Measurements from ENCODE around the gene TMEM138.

TMEM138 gene

GRCh38 chr11:61392981-61393595, 30.9 kb downstream of the TMEM138 start:
- H3K4me3 ChIP-seq (ENCODE audit: low read length), result no peak overlapping the region
- no peak for DNase-seq (ENCODE audit: low read depth, low spot score)

- H3K4me3 ChIP-seq (ENCODE audit: low read length), result no peak overlapping the region
- no peak for DNase-seq (ENCODE audit: low read depth, low spot score)
Measured at GRCh38 chr11:61401173-61401572, 39.0 kb downstream of the TMEM138 start.

DNA sequence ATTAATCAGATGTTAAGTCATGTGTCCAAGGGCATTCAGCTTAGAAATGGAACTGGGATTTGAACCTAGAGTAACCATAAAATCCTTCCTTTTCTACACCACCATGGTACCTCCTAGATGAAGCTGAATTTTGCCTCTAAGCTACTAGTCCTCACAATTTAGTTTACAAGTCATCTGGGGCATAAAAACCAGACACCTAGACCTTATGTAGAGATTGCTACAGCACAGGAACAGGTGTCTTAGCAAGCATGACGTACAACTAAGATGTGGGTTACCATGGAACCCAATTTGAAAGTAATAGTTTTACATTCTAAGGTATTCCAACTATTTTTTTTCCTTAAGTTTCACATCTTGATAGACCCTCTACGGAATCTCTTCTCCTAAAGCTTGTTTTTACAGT, 39.4 kb downstream of the TMEM138 start:
- no peak for DNase-seq (ENCODE audit: low read depth, low spot score)
- no peak overlapping the region for H3K4me3 ChIP-seq (ENCODE audit: low read length)

GRCh38 chr11:61403658-61404057, 41.5 kb downstream of the TMEM138 start:
- no peak for DNase-seq (ENCODE audit: low read depth, low spot score)
- no peak overlapping the region for H3K4me3 ChIP-seq (ENCODE audit: low read length)

GRCh38 chr11:61404103-61404502, 41.9 kb downstream of the TMEM138 start:
- DNase-seq (ENCODE audit: low read depth, low spot score), result no peak
- H3K4me3 ChIP-seq (ENCODE audit: low read length), result no peak overlapping the region

GRCh38 chr11:61404641-61405040, 42.5 kb downstream of the TMEM138 start:
- H3K4me3 ChIP-seq (ENCODE audit: low read length), result no peak overlapping the region
- DNase-seq (ENCODE audit: low read depth, low spot score), result no peak

- no peak for DNase-seq (ENCODE audit: low read depth, low spot score)
Measured at GRCh38 chr11:61406067-61406466, 43.9 kb downstream of the TMEM138 start.

DNA sequence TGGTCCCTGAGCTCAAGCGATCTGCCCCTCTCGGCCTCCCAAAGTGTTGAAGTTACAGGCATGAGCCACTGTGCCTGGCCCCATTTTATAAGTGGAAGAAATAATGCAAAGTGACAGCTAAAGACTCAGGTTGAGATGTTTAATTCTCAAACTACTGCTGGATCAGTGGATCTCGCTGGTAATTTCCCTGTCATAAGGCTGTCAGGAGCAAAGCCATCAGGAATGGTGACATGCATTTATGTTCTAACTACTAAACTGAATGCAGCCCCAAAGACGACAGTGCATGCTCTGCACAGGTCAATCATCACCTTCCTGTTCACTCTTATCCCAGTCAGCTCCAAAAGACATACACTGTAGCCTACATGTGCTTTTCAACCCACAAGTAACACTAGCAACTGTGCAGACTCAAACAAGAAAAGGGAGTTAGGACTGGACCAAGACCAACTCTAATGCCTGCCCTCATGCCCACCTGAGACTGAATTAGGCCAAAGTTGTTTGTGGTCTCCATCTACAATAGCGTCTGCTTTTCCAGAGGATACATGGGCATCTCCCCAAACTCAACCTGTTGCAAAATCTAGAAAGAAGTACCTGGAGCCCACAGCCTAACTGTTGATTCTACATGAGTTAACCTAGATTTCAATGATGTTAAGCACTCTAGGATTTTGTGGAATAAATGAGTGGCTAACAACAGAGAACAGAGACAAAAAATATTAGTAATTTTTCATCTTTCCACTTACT, 45.0 kb downstream of the TMEM138 start:
- DNase-seq (ENCODE audit: low read depth, low spot score), result no peak

More at GRCh38 chr11:61406067-61406466, 43.9 kb downstream of the TMEM138 start:
- no peak overlapping the region for H3K4me3 ChIP-seq (ENCODE audit: low read length)

DNA sequence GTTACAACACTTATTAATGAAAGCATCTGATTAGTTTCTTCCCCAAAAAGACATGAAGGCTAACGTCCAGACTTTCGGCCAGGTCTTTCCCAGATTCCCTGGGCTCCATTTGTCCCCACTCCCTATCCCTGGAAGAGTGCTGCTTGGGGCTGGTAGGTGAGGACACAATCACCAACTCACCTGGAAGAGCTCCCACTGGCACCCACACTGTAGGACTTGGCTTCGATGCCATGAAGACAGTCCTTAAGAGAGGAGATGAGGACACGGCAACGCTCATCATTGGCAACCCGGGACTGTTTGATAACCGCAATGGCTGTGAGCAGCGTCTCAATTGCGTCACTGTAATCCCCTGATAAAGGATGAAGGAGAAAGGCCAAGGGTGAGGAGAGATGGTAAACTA, 49.4 kb downstream of the TMEM138 start:
- no peak for DNase-seq (ENCODE audit: low read depth, low spot score)
- H3K4me3 ChIP-seq (ENCODE audit: low read length), result no peak overlapping the region

More for the DNA sequence above, 45.0 kb downstream of the TMEM138 start:
- H3K4me3 ChIP-seq (ENCODE audit: low read length), result no peak overlapping the region

- no peak overlapping the region for H3K4me3 ChIP-seq (ENCODE audit: low read length)
- DNase-seq (ENCODE audit: low read depth, low spot score), result no peak
Measured at GRCh38 chr11:61413496-61413895, 51.3 kb downstream of the TMEM138 start.

GRCh38 chr11:61414547-61414946, 52.4 kb downstream of the TMEM138 start:
- DNase-seq (ENCODE audit: low read depth, low spot score), result no peak
- H3K4me3 ChIP-seq (ENCODE audit: low read length), result no peak overlapping the region

DNA sequence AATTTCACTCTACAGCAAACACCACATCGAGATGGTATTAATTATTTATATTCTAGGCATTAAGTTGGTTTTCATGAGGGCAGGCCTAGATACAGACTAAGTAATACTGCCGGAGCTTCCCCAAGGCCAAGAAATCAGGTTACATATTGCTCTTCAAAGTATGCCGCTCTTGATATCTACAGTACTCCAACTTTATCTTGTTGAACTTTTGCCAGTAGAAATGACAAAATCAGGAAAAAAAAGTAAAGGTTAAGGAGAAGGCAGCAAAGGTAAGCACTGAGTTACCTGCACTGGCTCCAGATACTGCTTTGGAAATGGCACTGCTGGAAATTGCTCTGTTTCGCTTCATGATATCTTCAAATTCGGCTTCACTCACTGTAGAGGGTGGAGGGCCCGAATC, 53.2 kb downstream of the TMEM138 start:
- H3K4me3 ChIP-seq (ENCODE audit: low read length), result no peak overlapping the region
- DNase-seq (ENCODE audit: low read depth, low spot score), result no peak

- H3K4me3 ChIP-seq (ENCODE audit: low read length), result no peak overlapping the region
- DNase-seq (ENCODE audit: low read depth, low spot score), result no peak
Measured at GRCh38 chr11:61416941-61417340, 54.8 kb downstream of the TMEM138 start.

DNA sequence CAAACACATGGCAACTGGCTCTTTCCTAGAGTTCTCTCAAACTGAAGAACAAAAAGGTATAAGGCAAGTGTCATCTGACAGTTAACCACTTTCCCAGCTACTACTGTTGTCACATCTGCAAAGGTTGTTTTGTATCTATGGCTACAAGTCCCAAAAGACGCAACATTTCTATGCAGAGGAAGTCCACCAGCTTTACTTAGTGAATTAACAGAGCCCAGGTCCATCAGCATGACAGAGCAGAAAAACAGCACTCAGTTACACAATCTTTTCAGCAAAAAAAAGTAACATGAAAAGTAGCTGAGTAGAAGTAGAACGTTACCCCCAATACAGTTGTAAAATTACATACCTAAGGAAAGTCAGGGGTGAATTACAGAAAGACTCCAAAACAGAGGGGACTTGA, 55.5 kb downstream of the TMEM138 start:
- no peak for DNase-seq (ENCODE audit: low read depth, low spot score)
- H3K4me3 ChIP-seq (ENCODE audit: low read length), result no peak overlapping the region

DNA sequence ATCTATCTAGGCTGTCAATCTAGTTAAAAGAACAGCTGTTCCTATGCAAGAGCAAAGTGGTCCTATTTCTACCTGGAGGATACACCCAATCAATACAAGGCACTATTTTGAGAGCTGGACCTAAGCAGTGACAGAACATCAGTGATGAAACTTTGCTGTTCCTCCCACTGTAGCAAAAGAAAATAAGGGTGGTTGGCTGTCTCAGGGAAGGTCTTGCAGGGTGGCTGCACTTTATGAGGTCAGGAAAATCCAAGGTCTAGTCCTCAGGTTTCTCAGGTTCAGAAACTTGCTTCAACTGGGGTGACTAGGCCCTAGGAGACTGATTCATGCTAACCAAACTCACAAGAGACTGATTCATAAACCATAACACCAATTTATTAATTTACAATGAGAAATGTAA, 56.0 kb downstream of the TMEM138 start:
- no peak for DNase-seq (ENCODE audit: low read depth, low spot score)
- H3K4me3 ChIP-seq (ENCODE audit: low read length), result no peak overlapping the region

All from Jurkat, Clone E6-1 (cell line).